H9 (cell line): ENCODE data around the gene IQCM. TPM values are rescaled to one million over a fixed set of nuclear protein-coding genes. Genes with fewer than 3 reads are reported as not detected.

ENCODE experiments used
- DNase-seq: peaks from one replicate; pipeline ENCODE4 v3.0.0-alpha.2; 2017
- H2AFZ ChIP-seq: one replicate; pipeline ENCODE4 v1.6.1; 2013; ENCODE audit warnings: mild to moderate bottlenecking, low read length, control low read depth, moderate library complexity
- H2AK5ac ChIP-seq: 2 replicates; pipeline ENCODE4 v1.6.1; 2013; ENCODE audit warnings: low read length, control low read depth, mixed read lengths; ENCODE audit not compliant: insufficient read length
- H2BK120ac ChIP-seq: one replicate; pipeline ENCODE4 v1.6.1; 2013; ENCODE audit warnings: low read depth, mild to moderate bottlenecking, low read length, control low read depth, inconsistent platforms; ENCODE audit not compliant: poor library complexity, severe bottlenecking
- H2BK12ac ChIP-seq: 2 replicates; pipeline ENCODE4 v1.6.1; 2013; ENCODE audit warnings: low read length, control low read depth, mixed read lengths, low read depth; ENCODE audit not compliant: insufficient read length
- H2BK15ac ChIP-seq: 2 replicates; pipeline ENCODE4 v1.6.1; 2013; ENCODE audit warnings: low read depth, low read length, control low read depth
- H2BK20ac ChIP-seq: one replicate; pipeline ENCODE4 v1.6.1; 2013; ENCODE audit warnings: low read depth, mild to moderate bottlenecking, low read length, control low read depth, inconsistent platforms; ENCODE audit not compliant: poor library complexity, severe bottlenecking
- H2BK5ac ChIP-seq: 2 replicates; pipeline ENCODE4 v1.6.1; 2013; ENCODE audit warnings: low read length, control low read depth, mixed read lengths; ENCODE audit not compliant: insufficient read length
- H3K14ac ChIP-seq: 2 replicates; pipeline ENCODE4 v1.6.1; 2013; ENCODE audit warnings: low read length, control low read depth; ENCODE audit not compliant: insufficient read depth
- H3K18ac ChIP-seq: 2 replicates; pipeline ENCODE4 v1.6.1; 2013; ENCODE audit warnings: low read depth, mild to moderate bottlenecking, mixed read lengths, low read length, control low read depth; ENCODE audit not compliant: insufficient read length
- H3K23ac ChIP-seq: 2 replicates; pipeline ENCODE4 v1.6.1; 2013; ENCODE audit warnings: low read length, control low read depth, mixed read lengths, low read depth; ENCODE audit not compliant: insufficient read length
- H3K23me2 ChIP-seq: 2 replicates; pipeline ENCODE4 v1.6.1; 2013; ENCODE audit warnings: low read depth, mild to moderate bottlenecking, mixed read lengths, low read length, control low read depth; ENCODE audit not compliant: insufficient read length, poor library complexity, severe bottlenecking
- H3K27ac ChIP-seq: 2 replicates; pipeline ENCODE4 v1.5.1; 2013; ENCODE audit warnings: low read length, control low read depth, mixed read lengths, low read depth; ENCODE audit not compliant: insufficient read length
- H3K27me3 ChIP-seq: 2 replicates; pipeline ENCODE4 v1.6.1; 2013; ENCODE audit warnings: low read length, control low read depth, inconsistent platforms; ENCODE audit not compliant: insufficient read depth
- H3K4ac ChIP-seq: 2 replicates; pipeline ENCODE4 v1.6.1; 2013; ENCODE audit warnings: low read depth, mild to moderate bottlenecking, control low read depth, inconsistent platforms, low read length, moderate library complexity
- H3K4me1 ChIP-seq: 2 replicates; pipeline ENCODE4 v1.6.1; 2013; ENCODE audit warnings: low read length, control low read depth, inconsistent platforms; ENCODE audit not compliant: insufficient read depth
- H3K4me2 ChIP-seq: 2 replicates; pipeline ENCODE4 v1.6.1; 2013; ENCODE audit warnings: low read length, control low read depth, mixed read lengths; ENCODE audit not compliant: insufficient read length, insufficient read depth
- H3K56ac ChIP-seq: 2 replicates; pipeline ENCODE4 v1.6.1; 2013; ENCODE audit warnings: low read depth, mild to moderate bottlenecking, mixed read lengths, low read length, control low read depth; ENCODE audit not compliant: insufficient read length
- H3K79me1 ChIP-seq: 2 replicates; pipeline ENCODE4 v1.6.1; 2013; ENCODE audit warnings: low read depth, mild to moderate bottlenecking, moderate library complexity, low read length, control low read depth, inconsistent platforms; ENCODE audit not compliant: insufficient read depth, poor library complexity, severe bottlenecking
- H3K79me2 ChIP-seq: 2 replicates; pipeline ENCODE4 v1.6.1; 2013; ENCODE audit warnings: low read length, control low read depth, inconsistent platforms; ENCODE audit not compliant: insufficient read depth
- H3K9ac ChIP-seq: 2 replicates; pipeline ENCODE4 v1.6.1; 2013; ENCODE audit warnings: low read length, control low read depth, mixed read lengths; ENCODE audit not compliant: insufficient read length; ENCODE audit errors: extremely low read depth
- H3K9me3 ChIP-seq: one replicate; pipeline ENCODE4 v1.6.1; 2013; ENCODE audit warnings: low read depth, low read length, inconsistent platforms; ENCODE audit not compliant: control insufficient read depth
- H3T11ph ChIP-seq: one replicate; pipeline ENCODE4 v1.6.1; 2013; ENCODE audit warnings: mild to moderate bottlenecking, low read length, control low read depth, inconsistent platforms
- H4K20me1 ChIP-seq: one replicate; pipeline ENCODE4 v1.6.1; 2013; ENCODE audit not compliant: control insufficient read depth, insufficient read length, insufficient read depth
- H4K5ac ChIP-seq: 2 replicates; pipeline ENCODE4 v1.6.1; 2013; ENCODE audit warnings: low read depth, mild to moderate bottlenecking, mixed read lengths, low read length, control low read depth; ENCODE audit not compliant: insufficient read length
- H4K8ac ChIP-seq: replicated peaks from 2 replicates; pipeline ENCODE4 v1.6.1; 2013; ENCODE audit warnings: low read length, control low read depth, mixed read lengths, low read depth; ENCODE audit not compliant: insufficient read length
- H4K91ac ChIP-seq: 2 replicates; pipeline ENCODE4 v1.6.1; 2013; ENCODE audit warnings: low read depth, mild to moderate bottlenecking, moderate library complexity, mixed read lengths, low read length, control low read depth; ENCODE audit not compliant: insufficient read length
- H3K27ac Mint-ChIP-seq, 3 experiments: 2 replicates in 2 of 3; 3 replicates in 1 of 3; pipeline ENCODE4 v1.8.0; 2020 to 2021; ENCODE audit warnings: mixed read lengths in 3 of 3, mild to moderate bottlenecking in 1 of 3, moderate library complexity in 1 of 3
- H3K27me3 Mint-ChIP-seq: 2 replicates; pipeline ENCODE4 v1.8.0; 2021; ENCODE audit warnings: low read depth, mild to moderate bottlenecking, moderate library complexity, mixed read lengths
- H3K36me3 Mint-ChIP-seq, 3 experiments: 2 replicates in 2 of 3; 3 replicates in 1 of 3; pipeline ENCODE4 v1.8.0; 2020 to 2021; ENCODE audit warnings: low read depth in 3 of 3, mixed read lengths in 3 of 3; ENCODE audit not compliant: insufficient read depth in 1 of 3
- H3K4me1 Mint-ChIP-seq, 2 experiments: 2 replicates each; pipeline ENCODE4 v1.8.0; 2020; ENCODE audit warnings: mixed read lengths in 2 of 2
- H3K4me3 Mint-ChIP-seq, 2 experiments: 2 replicates in 1 of 2; 3 replicates in 1 of 2; pipeline ENCODE4 v1.8.0; 2020 to 2021; ENCODE audit warnings: mild to moderate bottlenecking in 2 of 2, mixed read lengths in 2 of 2, moderate library complexity in 1 of 2
- H3K9me3 Mint-ChIP-seq, 2 experiments: 2 replicates in 1 of 2; 3 replicates in 1 of 2; pipeline ENCODE4 v1.8.0; 2020; ENCODE audit warnings: mild to moderate bottlenecking in 2 of 2, mixed read lengths in 2 of 2, moderate library complexity in 1 of 2
- WGBS: extraction: QIAGEN DNeasy Blood & Tissue Kit; methylation state at CpG from one replicate; pipeline ENCODE4 v1.1.7; 2013; ENCODE audit warnings: missing lambda C conversion rate, low lambda C conversion rate, mixed read lengths; ENCODE audit not compliant: insufficient read length; ENCODE audit errors: extremely low coverage; 5-methylcytosine and 5-hydroxymethylcytosine counted together
- total RNA-seq: library from RNA; stranded (reverse); gene quantifications from 2 replicates; pipeline ENCODE4 v1.2.1, GENCODE V29; 2021
- TF ChIP-seq, protein P1 (sequence below): fragments of 200-600 bp; sonication (generic); conservative IDR thresholded peaks from 3 replicates; pipeline ENCODE4 v1.8.0; 2021; ENCODE audit warnings: antibody characterized with exemption, mild to moderate bottlenecking

IQCM gene
- total RNA-seq, 1 experiment from 2014 or later: 0.15 TPM

DNA sequence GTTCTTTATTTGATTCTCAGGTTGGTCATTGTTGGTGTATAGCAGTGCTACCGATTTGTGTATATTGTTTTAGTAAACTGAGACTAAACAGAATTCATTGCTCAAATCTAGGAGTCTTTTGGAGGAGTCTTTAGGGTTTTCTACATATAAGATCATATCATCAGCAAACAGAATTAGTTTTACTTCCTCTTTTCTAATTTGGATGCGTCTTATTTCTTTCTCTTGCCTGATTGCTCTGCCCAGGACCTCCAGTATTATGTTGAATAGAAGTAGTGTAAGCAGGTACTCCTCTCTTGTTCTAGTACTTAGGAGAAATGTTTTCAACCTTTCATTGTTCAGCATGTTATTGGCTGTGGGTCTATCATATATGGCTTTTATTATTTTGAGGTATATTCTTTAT, 92.6 kb downstream of the IQCM start:
- Histone ChIP-seq H3K79me2 (no peaks in the 10 kb centered on the region; the same call in 1 of the 2 replicates), H2BK120ac (no peak overlapping the region), H3K9ac (no peak overlapping the region), H2AFZ (no peak overlapping the region), H3K9me3 (no peaks in the 10 kb centered on the region), H3K4ac (no peak overlapping the region), H2BK15ac (no peak overlapping the region), H4K8ac (no peak overlapping the region), H4K5ac (no peak overlapping the region), H2BK5ac (no peak overlapping the region), H2BK12ac (no peak overlapping the region), H3K27me3 (no peaks in the 10 kb centered on the region), H3T11ph (no peak overlapping the region), H3K27ac (no peak overlapping the region), H3K18ac (no peak overlapping the region), H3K4me1 (no peaks in the 10 kb centered on the region), H3K23me2 (no peaks in the 10 kb centered on the region), H2AK5ac (no peak overlapping the region), H3K23ac (no peak overlapping the region), H3K56ac (no peak overlapping the region), H3K4me2 (no peak overlapping the region), H3K14ac (no peak overlapping the region), H4K91ac (no peak overlapping the region), H4K20me1 (no peaks in the 10 kb centered on the region), H2BK20ac (no peak overlapping the region), H3K79me1 (no peaks in the 10 kb centered on the region)
- no peaks in the 10 kb centered on the region for H3K27me3 Mint-ChIP-seq
- H3K4me1 Mint-ChIP-seq: no peaks in the 10 kb centered on the region
- no CpG with 5 or more reads among the region's 2 CpGs for WGBS
- H3K36me3 Mint-ChIP-seq: no peaks in the 10 kb centered on the region
- no peak overlapping the region for H3K4me3 Mint-ChIP-seq
- H3K9me3 Mint-ChIP-seq: no peaks in the 10 kb centered on the region
- no peak for DNase-seq
- TF ChIP-seq, protein P1, sequence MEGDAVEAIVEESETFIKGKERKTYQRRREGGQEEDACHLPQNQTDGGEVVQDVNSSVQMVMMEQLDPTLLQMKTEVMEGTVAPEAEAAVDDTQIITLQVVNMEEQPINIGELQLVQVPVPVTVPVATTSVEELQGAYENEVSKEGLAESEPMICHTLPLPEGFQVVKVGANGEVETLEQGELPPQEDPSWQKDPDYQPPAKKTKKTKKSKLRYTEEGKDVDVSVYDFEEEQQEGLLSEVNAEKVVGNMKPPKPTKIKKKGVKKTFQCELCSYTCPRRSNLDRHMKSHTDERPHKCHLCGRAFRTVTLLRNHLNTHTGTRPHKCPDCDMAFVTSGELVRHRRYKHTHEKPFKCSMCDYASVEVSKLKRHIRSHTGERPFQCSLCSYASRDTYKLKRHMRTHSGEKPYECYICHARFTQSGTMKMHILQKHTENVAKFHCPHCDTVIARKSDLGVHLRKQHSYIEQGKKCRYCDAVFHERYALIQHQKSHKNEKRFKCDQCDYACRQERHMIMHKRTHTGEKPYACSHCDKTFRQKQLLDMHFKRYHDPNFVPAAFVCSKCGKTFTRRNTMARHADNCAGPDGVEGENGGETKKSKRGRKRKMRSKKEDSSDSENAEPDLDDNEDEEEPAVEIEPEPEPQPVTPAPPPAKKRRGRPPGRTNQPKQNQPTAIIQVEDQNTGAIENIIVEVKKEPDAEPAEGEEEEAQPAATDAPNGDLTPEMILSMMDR: no peak
- H3K27ac Mint-ChIP-seq: no peak overlapping the region
